GM19438 (cell line): ENCODE results near the gene ENTPD6.
"Not testable (repeated sequence)": the region's sequence is repeated elsewhere in the genome, so short reads cannot be mapped to it uniquely, and the experiment has no call there.

Source experiments
- ATAC-seq: cut with Tn5 transposase; IDR thresholded peaks from one replicate; pipeline ENCODE4 v1.9.1; 2021; ENCODE audit warnings: low read depth; ENCODE audit not compliant: unreplicated experiment

Gene ENTPD6

DNA sequence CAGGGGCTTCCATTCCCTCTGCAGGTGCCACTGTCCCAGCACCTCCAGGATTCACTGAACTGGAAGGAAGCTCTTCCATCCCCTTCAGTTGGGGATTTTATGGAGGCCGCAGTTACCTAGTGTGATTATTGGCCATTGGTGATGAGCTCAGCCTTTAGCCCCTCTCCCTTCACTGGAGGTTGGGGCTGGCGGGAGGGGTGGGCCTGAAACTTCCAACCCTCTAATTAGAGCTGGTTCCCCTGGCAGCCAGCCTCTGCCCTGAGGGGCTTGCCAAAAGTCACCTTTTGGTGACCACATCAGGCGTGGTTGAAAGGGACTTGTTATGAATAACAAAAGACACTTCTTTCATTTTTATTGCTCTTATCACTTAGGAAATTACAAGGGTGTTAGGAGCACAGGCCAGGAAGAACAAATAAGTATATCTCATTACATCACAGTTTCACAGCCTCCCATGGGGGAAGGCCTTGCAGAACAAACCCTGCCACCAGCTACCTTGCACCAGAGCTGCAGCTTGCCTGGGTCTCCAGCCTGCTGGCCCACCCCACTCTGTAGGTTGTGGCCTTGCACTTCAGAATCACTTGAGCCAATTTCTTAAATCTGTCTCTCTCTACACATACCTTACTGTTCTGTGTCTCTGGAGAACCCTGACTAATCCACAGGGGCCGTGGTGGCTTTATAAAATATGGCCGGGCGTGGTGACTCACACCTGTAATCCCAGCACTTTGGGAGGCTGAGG is 57.3 kb downstream of the ENTPD6 start:
- no peak for ATAC-seq

DNA sequence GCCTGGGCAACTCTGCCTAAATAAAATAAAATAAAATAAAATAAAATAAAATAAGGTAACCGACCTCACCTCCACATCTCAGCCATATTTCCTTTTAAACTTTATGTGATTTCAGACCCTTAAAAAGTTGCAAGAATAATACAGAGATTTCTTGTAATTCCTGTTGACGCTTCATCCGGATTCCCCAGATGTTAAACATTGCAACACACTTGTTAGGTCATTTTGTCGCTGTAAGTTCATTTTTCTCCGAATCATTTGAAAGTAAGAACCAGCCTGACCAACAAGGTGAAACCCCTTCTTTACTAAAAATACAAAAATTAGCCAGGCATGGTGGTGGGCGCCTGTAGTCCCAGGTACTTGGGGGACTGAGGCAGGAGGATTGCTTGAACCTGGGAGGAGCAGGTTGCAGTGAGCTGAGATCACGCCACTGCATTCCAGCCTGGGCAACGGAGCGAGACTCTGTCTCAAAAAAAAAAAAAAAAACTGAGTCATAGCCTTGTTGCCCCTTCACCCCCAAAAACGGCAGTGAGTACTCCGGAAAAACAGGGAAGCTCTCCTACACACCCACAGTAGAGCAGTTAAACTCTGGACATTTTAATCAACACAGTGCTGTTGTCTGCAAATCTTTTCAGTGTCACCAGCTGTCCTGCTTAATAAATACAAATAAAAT is 58.2 kb downstream of the ENTPD6 start:
- ATAC-seq = no peak

DNA sequence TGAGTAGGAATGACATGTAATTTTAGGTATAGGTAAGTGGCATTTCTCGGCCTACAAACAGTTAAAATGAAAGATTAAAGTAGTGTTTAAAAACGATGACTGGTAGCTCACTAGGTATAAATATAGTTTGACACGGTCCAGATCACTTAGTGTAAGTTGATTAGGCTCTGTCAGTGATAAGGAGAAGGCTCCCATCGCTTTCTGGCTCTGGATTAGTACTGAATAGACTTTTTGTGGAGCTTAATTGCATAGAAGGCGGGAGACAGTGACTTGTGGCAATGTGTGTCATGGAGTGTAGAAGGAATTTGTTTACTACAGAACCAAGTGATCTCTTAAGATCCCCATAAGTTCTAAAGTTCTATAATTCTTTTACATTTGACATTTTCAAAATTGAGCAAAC is 59.1 kb downstream of the ENTPD6 start:
- no peak for ATAC-seq

DNA sequence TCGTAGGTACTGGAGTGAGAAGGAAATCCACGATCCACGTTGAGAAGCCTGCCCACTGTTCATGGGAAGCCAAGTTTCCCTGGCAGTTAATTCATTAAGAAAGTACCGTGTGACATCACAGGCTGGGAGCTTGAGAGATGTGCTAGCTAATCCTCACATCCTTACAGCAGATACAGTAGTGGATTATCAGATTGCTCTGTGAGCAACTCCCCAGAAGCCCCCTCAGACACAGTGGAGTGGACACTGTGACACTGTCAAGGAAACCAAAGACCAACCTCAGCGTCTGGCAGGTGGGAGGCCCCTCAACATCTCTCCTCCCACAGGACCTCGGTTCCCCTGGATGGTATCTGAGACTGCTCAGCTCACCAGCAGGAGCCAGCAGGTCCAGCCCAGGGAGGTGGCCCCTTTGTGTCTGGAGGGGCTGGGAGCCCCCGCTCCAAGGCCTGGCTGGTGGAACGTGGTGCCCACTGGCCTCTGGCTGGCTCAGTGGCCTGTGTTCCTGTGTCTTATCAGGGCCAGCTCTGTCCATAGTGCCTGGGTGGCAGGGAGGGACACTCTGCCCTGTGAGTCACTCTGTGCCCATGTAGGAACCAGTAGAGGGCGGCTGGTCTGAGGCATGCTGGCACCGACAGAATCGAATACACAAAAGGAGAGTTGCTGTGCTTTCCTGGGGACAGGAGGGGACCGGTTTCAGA is 59.6 kb downstream of the ENTPD6 start:
- no peak for ATAC-seq

DNA sequence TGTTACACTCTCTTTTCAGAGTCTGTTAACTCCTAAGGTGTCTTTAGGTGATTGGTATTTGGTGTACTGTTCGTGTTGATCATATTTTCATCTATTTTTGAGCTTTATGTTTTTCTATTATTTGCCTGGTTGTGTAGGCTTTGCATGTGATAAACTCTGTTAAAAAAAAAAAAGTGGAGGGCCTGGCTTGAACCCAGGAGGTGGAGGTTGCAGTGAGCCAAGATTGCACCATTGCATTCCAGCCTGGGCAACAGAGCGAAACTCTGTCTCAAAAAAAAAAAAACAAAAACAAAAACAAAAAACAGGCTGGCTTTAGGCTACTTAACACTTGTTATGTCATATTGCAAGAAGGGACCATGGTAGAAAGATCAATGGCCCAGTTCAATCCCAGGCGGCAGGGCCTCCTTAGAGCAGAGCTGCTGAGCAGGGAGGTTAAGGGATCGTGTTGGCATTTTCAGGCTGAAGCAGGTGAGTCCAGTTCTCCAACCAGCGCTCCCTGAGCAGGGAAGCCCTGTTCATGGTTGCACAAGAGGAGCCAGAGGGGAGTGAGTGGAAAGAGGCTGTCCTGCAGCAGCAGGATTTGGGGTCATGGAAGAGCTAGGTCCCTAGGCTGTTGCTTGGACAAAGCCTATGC is 60.8 kb downstream of the ENTPD6 start:
- no peak for ATAC-seq

DNA sequence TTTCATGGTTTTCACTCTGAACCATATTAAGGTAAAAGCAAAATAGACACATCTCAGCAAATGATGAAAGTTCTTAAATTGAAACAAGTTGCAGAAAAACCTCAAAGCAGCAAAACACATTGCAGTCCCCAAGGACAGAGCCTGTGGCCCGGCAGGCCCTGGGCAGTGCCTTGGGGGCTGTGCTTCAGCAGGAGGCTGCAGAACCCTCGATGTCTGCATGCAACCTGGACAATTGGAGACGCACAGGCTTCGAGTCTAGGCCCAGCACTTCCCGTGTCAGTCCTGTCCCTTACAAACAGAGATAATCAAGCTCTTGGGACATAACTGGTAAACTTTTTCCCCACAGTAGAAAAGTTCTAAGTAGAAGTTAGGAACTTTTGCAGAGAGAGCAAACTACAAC is 61.6 kb downstream of the ENTPD6 start:
- ATAC-seq = no peak

DNA sequence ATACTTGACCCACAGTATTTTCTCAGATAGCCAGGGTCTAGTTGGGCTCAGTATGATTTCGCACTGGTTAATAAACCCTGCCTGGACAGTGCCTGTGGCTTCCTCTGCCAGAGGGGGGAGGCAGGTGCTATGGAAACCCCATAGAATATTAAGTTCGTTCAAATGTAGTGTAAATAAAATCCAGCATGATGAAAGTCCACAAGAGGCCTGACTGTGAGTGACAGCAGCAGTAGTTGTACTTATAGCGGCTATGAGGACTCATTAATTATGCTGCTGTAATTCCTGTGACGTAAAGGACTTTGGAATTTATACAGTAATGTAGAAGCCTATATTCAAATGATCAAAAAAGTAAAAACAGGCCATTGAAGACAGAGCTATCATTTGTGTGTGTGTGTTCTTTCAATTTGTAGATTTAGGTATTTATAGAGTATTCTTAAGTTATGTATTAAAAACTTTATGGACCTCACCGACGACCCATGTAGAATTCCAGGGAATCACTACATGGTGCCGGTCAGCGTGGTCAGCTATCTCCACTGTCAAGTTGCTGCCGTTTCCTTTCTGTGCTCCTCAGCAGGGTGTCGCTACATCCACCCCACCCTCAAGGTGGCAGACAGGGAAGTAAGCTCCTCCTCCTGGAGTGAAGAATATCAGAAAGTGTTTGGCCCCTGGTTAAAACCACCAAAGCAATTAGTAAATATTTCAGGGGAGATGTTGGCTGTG is 62.4 kb downstream of the ENTPD6 start:
- no peak for ATAC-seq

DNA sequence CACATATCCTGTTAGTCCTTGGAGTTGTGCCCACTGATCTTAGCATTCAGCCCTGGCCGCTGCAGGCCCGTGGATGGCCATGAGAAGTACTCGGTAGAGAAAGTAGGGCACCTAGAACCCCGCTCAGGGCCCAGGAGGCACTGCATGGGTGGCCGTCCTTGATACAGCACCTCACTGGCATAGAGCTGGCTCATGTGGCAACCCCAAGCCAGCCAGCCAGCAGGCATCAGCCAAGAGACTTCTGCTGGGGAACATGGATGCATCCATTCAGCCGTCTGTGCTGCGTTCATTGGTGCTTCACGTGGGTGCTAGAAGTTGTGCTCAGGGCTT is 62.9 kb downstream of the ENTPD6 start:
- no peak for ATAC-seq

DNA sequence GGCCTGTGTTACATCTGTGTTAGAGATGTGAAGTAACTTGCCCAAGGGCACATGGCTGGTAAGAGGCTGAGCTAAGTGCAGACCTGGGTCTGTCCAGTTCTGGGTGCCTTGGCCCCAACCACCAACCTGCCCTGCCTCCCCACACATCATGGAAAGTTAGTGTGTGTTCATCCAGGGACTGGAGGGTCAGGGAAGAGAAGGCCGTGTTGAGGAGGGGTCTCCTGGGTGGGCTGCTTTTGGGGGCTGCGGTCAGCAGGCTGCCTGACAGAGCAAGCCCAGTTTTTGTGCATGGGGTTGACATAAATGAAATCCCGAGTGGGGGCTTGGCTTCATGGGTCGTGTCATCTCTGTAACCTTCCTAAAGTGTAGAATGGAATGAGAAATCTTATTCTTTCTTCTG is 63.3 kb downstream of the ENTPD6 start:
- no peak for ATAC-seq

DNA sequence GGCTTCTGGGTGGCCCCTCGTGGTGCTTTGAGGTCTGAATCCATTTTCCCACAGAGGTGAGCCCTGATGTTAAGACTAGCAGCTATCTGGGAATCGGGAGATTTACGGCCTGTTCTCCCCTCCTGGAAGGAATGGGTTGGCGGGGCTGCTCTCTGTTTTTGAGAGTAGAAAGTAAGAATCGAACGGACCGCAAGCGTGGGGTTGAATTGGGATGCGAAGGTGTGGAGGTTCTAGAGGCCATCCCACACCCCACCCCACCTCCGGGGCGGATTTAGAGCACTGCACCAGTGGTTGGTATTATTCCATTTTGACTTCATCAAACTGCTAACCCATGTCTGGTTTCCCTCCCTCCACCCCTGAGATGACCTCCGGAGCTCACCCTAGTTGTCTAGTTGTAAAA is 63.8 kb downstream of the ENTPD6 start:
- ATAC-seq = no peak

DNA sequence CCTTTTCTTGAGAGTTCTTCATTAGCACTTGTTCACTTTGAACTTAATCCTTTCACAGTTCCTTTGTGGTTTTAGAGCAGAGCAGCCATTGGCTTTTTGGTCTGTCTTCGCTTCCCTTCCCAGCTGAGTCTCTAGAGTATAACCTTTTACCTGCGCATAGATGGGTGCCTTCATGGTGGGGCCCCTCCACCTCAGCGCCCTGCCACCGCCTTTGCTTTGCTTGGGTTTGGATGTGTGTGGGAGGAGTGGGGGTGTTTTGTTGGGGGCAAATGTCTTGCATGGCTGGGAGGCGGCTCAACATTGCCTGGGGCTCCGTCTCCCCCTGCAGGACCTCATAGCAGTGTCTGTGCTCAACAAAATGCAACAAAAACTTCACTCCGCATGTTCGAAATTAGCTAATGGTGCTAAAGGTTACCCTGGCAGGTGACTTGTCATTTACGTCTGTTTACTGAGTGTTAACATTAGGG is 64.3 kb downstream of the ENTPD6 start:
- no peak for ATAC-seq

DNA sequence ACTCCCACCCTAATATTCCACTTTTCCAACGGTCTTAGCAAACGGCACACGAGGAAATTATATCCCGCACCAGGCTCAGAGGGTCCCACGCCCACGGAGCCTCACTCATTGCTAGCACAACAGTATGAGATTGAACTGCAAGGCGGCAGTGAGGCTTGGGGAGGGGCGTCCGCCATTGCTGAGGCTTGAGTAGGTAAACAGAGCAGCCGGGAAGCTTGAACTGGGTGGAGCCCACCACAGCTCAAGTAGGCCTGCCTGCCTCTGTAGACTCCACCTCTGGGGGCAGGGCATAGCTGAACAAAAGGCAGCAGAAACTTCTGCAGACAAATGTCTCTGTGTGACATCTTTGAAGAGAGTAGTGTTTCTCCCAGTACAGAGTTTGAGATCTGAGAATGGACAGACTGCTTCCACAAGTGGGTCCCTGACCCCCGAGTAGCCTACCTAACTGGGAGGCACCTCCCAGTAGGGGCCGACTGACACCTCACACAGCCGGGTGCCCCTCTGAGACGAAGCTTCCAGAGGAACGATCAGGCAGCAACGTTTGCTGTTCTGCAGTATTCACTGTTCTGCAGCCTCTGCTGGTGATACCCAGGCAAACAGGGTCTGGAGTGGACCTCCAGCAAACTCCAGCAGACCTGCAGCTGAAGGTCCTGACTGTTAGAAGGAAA is 65.4 kb downstream of the ENTPD6 start:
- not testable (repeated sequence) for ATAC-seq

DNA sequence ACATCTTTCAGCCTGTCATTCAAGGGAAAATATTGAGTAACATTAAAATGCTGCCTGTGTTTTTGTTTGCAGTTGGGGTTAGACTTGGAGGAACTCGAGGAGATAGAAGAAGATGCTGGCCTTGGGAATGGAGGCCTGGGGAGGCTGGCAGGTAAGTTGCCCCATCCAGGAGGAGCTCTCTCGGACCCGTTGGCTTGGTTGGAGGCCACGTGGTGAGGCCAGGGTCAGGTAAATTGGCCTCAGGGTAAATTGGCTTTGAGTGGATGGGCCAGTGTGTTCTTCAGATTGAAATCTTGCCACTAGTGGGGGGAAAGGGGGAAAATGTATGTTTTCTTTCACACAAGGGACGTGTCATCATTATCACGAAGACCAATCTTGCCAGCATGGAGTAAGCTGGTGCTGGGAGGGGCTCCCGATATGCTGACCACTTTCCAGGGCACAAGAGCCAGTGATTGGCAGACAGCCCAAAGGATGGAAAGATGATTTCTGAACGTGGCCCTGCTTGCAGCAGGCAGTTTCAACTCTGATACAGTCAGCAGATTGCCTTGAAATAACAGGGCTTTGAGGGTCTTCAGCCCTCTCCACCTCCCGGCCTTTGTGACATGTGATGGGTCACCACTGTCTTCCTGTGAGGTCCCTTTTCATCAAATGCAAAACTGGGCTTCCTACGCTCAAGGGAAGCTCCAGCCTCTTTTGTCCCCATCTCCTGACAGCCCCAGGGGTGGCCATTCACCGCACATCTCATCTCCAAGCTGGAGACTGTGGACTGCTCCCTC is 73.7 kb downstream of the ENTPD6 start:
- ATAC-seq = no peak

DNA sequence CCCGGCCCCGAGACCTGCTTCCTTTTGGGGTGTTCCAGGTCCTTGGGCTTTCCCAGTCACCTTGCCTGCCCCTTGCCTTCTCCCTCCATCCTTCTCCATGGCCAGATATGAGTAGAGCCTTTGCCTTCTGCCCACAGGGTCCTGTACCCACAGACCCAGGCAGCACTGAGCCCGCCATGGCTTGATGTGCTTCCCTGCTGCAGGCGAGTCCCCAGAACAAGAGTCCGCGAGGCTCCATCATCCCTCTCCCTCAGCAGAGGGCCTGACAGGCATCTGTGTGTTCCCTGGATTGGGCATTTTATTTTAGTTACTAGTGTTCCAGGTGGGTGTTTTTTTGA is 74.3 kb downstream of the ENTPD6 start:
- ATAC-seq = no peak

DNA sequence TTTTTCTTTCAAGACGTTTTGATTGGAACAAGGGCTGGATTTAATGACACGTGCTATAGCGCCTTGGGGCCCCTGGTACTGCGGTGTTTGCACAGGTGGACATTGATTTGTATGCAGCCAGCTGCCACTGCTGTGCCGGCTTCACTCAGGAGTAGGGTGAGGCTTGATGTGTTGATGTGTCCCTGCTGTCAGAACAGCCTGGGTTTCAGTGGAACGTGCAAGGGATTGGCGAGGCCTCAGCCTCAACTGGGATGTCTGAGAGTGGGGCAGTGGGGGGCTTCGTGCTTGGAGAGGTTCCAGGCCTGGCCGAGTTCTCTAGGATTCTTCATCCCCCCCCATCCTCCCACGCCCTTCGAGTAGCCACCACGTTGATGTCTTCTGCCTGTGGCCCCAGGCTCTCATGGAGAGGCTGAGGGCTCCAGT is 75.3 kb downstream of the ENTPD6 start:
- ATAC-seq = no peak

DNA sequence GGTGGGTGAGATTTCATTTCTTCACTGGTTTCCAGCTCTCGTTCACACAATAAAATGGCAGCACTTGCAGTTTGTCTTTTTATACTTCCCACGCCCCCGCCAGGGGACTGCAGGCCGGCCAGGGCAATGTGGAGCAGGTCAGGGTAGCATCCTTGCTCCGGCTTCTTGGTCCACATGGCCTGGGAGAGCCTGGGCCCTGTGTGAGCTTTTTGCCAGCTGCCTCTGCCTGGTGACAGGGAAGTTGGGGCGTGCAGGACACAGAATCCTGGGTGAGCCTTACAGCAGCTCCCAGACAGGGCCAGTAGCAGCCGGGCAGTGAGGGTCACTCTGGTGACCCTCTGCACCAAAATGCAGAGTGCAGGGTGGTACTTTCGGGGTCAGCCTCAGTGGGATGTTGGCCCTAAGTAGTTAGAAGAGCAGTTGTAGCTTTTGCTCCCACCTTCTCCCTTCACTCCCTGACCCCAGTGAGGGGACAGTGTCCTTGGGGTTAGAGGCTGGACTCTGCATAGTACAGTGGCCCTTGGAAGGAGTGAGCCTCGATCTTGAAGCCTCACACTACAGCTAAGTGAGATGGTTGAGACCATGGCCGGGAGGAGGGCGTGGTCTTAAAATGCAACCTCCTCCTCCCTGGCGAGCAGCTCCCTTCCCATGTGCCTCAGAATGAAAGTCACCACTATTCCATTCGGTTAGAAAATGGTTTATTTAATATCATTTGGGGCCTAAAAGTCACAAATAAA is 76.1 kb downstream of the ENTPD6 start:
- ATAC-seq = no peak

DNA sequence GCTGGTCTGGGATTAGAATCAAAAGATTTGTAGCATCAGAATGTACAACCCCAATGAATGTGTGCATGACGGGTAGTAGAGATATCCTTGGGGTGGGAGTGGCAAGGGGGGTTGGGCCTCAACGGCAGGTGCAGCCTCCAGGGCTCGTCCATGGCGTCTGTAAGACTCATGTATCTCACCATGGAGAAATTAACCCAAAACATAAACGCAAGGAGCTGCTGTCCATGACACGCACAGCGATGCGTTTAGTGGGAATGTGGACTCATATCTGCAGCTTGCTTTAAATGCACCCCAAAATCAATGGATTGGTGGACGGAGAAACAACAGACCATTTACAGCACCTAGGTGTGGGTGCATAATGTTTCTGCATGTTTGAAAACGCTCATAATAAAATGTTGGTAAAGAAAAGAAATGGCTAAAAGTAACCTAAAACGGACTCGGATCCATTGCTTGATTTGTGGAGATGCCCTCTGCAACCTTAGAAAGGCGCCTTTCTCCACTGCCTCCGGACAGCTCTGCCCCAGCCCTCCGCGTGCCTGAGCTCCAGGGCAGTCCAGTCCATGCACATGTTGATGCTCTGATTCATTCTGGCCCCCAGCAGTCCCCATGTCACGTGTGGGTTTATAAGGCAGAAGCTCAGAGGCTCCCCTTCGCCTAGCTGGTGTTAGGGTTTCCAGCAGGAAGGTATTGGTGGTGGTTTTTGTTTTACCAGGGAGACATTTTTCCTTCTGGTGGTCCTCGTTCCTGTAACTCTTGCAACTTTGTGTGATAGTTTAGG is 76.9 kb downstream of the ENTPD6 start:
- ATAC-seq = no peak

DNA sequence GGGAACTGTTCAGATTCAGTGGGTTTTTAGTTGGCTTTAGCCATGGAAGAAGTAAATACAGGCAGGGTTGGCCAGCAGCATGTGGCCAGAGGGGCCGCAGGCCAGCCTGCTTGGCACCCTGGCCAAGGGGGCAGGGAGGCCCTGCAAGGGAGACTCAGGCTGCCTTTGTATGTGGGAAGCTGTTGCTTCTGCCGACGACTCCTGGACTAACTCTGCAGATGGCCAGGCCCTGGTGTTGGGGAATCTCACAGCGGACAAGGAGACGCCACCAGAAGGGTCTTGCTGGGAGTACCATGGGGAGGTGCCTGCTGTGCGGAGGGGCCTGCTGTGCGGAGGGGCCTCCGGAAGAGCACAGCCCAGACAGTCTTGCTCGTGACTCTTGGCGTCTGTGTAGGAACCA is 77.5 kb downstream of the ENTPD6 start:
- no peak for ATAC-seq
